Kidney epithelial cell (primary cell): ENCODE results near the gene PNKD. TPM values are rescaled to one million over a fixed set of nuclear protein-coding genes. Genes with fewer than 3 reads are reported as not detected.

ENCODE experiments used
- DNase-seq: peaks from one replicate; pipeline ENCODE4 v3.0.0-alpha.2; 2010; ENCODE audit warnings: low read depth
- H3K27me3 ChIP-seq: 2 replicates; pipeline ENCODE4 v1.6.0; 2011; ENCODE audit warnings: low read length; ENCODE audit not compliant: control insufficient read depth, insufficient read depth
- H3K36me3 ChIP-seq: 2 replicates; pipeline ENCODE4 v1.5.1; 2011; ENCODE audit warnings: low read length; ENCODE audit not compliant: control insufficient read depth, insufficient read depth
- H3K4me3 ChIP-seq: 2 replicates; pipeline ENCODE4 v1.5.1; 2011; ENCODE audit warnings: low read depth, mild to moderate bottlenecking, control low read depth, low read length
- total RNA-seq: library from RNA; depleted of rRNA; stranded (reverse); fragments of >200 nt; gene quantifications from 2 replicates; pipeline ENCODE4 v1.2.3, GENCODE V29; 2015
- TF ChIP-seq, protein P1 (sequence below): IDR thresholded peaks from 2 replicates; pipeline ENCODE4 v1.5.1; 2011; ENCODE audit warnings: mild to moderate bottlenecking, moderate library complexity, low read length, control low read depth, inconsistent platforms; ENCODE audit not compliant: insufficient read depth, poor library complexity, severe bottlenecking

Gene PNKD
- total RNA-seq, 1 donor from 2014 or later, result 45.4 TPM

DNA sequence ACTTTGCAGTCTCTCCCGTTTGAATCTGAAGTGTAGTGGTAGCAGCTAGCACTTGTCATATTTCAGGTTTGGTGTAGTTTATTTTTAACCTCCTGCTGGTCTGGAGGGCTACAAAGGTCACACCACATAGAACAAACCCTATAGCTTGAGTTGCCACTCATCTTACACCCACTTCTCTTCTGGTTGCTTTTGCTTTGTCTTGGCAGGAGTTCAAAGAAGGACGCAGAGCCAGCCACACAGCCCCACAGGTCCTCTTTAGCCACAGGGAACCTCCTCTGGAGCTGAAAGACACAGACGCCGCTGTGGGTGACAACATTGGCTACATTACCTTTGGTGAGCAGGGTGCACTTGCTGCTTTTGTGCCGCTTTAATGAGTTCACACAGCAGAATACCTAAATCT lies 25.1 kb upstream of the PNKD start:
- Histone ChIP-seq H3K36me3 (peaks cover 4% of the 10 kb centered on the region), H3K27me3 (no peaks in the 10 kb centered on the region), H3K4me3 (no peak overlapping the region)
- DNase-seq, result no peak
- TF ChIP-seq, protein P1, sequence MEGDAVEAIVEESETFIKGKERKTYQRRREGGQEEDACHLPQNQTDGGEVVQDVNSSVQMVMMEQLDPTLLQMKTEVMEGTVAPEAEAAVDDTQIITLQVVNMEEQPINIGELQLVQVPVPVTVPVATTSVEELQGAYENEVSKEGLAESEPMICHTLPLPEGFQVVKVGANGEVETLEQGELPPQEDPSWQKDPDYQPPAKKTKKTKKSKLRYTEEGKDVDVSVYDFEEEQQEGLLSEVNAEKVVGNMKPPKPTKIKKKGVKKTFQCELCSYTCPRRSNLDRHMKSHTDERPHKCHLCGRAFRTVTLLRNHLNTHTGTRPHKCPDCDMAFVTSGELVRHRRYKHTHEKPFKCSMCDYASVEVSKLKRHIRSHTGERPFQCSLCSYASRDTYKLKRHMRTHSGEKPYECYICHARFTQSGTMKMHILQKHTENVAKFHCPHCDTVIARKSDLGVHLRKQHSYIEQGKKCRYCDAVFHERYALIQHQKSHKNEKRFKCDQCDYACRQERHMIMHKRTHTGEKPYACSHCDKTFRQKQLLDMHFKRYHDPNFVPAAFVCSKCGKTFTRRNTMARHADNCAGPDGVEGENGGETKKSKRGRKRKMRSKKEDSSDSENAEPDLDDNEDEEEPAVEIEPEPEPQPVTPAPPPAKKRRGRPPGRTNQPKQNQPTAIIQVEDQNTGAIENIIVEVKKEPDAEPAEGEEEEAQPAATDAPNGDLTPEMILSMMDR, result no peak

DNA sequence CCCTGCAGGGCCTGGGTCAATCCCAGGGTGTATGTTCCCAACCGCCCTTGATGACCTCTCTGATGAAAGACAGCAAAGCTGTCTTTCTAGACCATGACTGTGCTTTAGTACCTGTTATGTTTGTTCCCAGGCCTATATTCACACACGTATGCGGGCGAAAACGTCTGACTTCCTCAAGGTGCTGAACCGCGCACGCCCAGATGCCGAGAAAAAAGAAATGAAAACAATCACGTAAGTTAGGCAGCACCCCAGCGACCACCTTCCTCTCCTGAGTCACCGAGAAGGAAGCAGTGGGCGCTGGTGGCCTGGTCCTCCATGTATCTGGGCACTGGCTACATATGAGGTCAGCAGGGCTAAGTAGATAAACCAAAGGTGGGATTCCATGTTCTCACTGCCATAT lies 20.6 kb upstream of the PNKD start:
- H3K27me3 ChIP-seq, result no peaks in the 10 kb centered on the region
- TF ChIP-seq, protein P1, result no peak
- DNase-seq, result no peak
- no peak overlapping the region for H3K4me3 ChIP-seq
- peaks cover 7% of the 10 kb centered on the region for H3K36me3 ChIP-seq

DNA sequence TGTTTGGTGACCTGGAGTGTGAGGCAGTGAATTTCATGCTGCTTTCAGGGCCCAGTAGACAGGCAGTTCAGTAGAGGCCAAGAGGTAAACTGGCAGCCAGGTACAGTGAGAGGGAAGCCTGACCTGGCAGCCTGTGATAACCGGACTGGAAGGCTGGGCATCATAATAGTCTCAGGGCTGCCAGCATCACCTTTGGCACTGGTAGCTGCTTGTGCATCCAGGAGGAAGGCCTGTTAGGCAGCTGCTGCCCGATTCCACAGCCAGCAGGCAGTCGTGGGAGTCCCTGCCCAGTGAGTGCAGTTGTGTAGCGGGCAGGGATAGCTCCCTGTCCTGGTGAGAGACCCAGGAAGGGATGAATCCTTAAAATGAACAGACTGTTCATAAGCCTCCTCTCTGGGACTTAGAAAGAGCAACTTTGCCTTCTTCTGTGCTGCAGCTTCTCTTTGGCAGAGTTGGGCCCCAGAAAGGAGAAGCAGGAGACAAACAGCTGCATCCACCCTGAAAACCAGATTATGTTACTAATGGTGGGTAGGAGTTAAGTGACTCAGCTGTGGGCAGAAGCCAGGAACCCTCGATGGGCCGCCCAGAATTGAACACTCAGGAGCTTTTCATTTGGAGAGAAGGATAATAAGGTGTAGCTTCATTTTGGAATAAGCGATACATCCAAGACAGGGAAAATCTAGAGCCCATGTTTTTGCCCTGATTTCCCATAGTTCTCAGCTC lies 17.6 kb upstream of the PNKD start:
- TF ChIP-seq, protein P1, result no peak
- peaks cover 6% of the 10 kb centered on the region for H3K36me3 ChIP-seq
- no peak for DNase-seq
- H3K27me3 ChIP-seq, result no peaks in the 10 kb centered on the region
- no peak overlapping the region for H3K4me3 ChIP-seq

DNA sequence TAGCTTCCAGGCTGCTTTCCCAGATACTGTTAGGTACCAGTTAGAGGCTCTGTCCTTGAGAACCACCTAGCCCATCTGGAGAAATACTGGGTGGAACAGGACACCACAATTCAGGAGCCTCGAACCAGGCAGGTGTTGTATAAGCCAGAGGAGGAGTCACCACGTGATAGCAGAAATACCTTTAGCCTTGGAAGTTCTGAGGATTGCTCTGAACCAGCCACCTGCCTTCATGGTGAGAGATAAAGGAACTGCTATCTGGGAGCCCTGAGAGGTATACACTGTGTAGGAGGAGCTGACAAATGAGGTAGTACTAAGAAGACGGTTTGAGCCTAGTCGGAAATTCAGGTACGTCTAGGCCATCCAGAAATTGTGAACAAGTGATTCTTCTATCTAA lies 17.1 kb upstream of the PNKD start:
- peaks cover 6% of the 10 kb centered on the region for H3K36me3 ChIP-seq
- DNase-seq, result no peak
- TF ChIP-seq, protein P1, result no peak
- no peak overlapping the region for H3K4me3 ChIP-seq
- H3K27me3 ChIP-seq, result no peaks in the 10 kb centered on the region

DNA sequence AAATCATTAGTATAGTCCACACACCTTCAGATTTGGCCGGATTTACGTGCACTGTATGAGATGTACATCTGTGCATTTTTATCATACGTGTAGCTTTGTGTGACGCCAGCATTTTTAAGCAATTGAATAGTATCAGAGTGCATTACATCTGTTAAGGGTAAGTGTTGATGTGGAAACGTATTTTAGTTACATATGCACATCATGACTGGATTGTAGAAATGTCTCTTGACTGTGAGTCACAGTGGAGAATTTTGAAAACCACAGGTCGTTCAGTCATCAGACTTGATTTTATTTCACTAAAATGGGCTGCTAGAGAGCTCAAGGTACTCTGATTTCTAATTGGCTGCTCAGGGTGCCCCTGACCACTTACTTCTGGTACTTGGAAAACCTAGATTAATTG lies 14.9 kb upstream of the PNKD start:
- Histone ChIP-seq H3K27me3 (no peaks in the 10 kb centered on the region), H3K4me3 (no peak overlapping the region), H3K36me3 (peaks cover 3% of the 10 kb centered on the region)
- TF ChIP-seq, protein P1, result no peak
- DNase-seq, result no peak

- no peaks in the 10 kb centered on the region for H3K27me3 ChIP-seq
- H3K36me3 ChIP-seq, result peaks cover 3% of the 10 kb centered on the region
- DNase-seq, result no peak
- TF ChIP-seq, protein P1, result no peak
- no peak overlapping the region for H3K4me3 ChIP-seq
Observed at GRCh38 chr2:218256612-218257350, 13.5 kb upstream of the PNKD start.
